HG03280 (cell line): ENCODE measurements around the gene TIMM8A.

Experiments
- ATAC-seq: cut with Tn5 transposase; IDR thresholded peaks from one replicate; pipeline ENCODE4 v1.9.1; 2021; ENCODE audit warnings: mild to moderate bottlenecking, moderate library complexity; ENCODE audit not compliant: unreplicated experiment

TIMM8A gene, protein sequence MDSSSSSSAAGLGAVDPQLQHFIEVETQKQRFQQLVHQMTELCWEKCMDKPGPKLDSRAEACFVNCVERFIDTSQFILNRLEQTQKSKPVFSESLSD

GRCh38 chrX:101348452-101349192, at the start of gene TIMM8A:
TSS of gene TIMM8A (minus strand) at chrX:101348742. CDS start at chrX:101348664, 78 bp downstream.
- peak; percentile 100 for ATAC-seq

DNA sequence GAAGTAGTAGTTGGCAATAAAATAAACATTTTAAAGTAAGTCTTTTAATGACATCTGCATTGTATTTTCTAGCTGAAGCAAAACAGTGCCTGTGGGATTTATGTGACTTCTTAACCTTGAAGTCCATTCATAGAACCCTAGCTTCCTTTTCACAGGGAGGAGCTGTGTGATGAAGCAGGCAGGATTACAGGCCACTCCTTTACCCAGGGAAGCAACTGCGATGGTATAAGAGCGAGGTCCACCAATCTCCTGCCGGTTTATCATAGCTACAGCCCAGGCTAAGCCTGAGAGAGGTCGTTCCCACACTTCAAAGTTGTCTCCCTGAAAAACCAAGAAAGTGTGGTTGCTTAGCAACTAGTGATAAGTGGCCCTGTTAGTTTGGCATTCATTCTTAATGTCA, 49.2 kb upstream of the TIMM8A start:
- no peak for ATAC-seq

- no peak for ATAC-seq
These were observed 47.2 kb upstream of the TIMM8A start for GRCh38 chrX:101395789-101396188.

DNA sequence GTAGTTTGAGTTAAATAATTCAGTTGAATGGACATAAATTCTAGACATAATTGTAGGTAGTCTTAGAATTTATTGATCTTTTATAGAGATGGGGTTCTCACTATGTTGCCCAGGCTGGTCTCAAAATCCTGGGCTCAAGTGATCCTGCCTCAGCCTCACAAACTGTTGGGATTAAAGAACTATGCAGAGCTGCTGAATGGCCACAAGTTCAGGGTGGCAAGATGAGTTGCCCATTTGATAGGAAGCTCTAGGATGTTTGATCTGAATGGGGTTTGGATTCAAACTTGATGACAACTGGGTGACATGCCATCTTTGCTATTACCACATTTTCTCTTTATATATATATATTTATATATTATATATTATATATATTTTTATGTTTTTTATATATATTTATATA, 45.8 kb upstream of the TIMM8A start:
- ATAC-seq: no peak

- ATAC-seq: no peak
These were observed 45.2 kb upstream of the TIMM8A start for GRCh38 chrX:101393530-101394305.

DNA sequence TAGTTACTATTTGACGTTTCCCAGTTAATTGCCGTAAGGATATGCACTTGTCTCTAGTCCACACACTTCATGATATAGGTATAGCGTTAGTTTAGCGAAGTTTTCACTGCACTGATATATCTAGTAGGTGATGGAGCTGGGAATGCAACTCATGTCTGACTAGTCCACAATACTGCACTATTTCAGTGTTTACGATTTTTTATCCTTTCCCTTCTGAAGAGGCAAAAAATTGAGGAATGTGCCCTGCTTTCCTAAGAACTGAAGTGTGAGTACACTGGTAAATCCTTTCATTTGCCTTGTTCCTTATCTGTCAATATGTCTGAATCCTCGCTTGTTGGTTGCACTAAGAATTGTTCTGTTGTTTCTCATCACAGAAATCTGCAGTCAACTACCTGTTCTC, 43.3 kb upstream of the TIMM8A start:
- ATAC-seq: no peak

- ATAC-seq: peak; percentile 76
These were observed 42.4 kb upstream of the TIMM8A start, which contains the start of gene RPL36A for GRCh38 chrX:101390664-101391525. TSS of gene RPL36A (plus strand) at chrX:101391011. CDS start at chrX:101391044, 33 bp downstream.

GRCh38 chrX:101388604-101389003, 40.1 kb upstream of the TIMM8A start:
- no peak for ATAC-seq

GRCh38 chrX:101386542-101386885, 38.0 kb upstream of the TIMM8A start:
- ATAC-seq: no peak

DNA sequence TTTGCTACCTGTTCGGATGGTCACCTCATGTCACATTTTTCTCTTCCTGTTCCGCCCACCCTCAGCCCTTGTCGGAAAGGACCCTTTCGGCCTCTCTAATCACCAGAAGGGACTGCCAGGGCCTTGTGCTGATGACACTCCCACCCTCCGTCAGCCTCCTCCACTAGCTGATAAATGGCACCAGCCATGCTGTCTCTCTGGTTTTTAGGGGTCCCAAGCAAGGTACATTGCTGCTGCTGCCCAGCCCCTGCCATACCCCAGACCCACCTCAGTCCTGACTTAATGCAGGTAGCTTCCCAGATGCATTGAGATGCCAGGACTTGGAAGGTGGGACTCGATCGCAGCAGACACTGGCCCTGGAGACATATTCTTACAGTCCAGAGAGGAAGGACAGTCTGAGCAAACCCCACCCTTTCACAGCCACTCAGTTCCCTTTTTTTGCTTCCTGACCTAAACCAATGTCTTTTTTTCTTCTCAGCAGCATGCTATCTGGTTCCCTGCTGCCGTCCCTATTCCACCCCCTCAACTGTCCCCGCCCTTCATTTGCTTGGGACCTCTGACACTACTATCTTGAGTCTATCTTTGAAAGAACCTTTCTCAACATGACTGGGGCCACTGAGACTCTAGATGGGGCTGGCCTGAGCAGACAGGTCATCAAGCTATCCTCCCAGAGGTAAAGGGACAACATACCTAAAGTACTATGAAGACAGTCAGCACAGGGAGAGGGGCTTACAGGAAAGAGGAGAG, 37.4 kb upstream of the TIMM8A start, which contains the start of gene BTK:
Gene BTK (minus strand): TSS at position 397 of the 747 bp plus-strand sequence. CDS start 10,907 bp downstream, outside the sequence.
- ATAC-seq: peak; percentile 69

- ATAC-seq: no peak
These were observed 36.6 kb upstream of the TIMM8A start for GRCh38 chrX:101385026-101385684.

DNA sequence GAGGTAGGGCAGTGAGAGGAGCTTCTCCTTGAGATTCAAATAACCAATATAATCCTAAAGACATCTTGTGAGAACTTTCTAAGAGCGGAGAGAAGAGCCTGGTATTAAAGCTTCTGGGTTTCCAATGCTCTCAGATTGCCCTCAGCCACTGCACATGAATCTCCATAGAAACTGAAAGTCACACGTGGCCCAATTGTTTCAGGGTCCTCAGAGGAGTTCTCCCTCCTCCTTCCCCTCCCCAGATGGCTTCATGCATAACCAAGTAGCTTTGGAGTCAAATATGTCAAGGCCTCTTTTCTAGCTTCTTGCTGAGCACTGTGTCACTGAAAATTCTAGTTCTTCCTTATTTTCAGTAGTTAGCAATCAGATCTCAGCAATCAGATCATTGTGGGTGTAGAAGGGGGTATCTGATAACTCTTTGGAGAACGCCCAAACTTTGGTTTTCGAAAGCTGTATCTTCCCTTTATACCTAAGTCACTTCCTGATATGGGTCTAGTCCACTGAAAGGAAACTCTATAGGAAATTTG, 35.2 kb upstream of the TIMM8A start:
- peak; percentile 70 for ATAC-seq

DNA sequence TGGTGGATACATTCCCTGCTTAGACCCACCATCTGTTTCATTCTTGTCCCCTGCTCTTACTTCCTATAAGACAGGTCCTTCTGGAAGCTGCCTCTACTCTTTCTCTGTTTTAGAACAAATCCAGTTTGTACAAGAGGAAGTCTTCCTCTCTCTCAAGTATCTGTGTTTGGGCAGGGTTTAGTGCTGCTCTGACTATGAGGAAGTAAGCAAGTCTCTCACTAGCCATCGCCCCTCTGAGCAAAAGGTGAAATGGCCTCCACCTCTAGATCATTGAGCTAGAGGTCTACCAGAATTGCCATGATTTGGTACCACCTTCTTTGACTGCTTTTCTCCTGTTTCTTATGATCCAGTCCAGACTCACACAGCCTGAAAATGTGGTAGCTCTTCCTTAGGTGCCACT, 29.0 kb upstream of the TIMM8A start:
- no peak for ATAC-seq

DNA sequence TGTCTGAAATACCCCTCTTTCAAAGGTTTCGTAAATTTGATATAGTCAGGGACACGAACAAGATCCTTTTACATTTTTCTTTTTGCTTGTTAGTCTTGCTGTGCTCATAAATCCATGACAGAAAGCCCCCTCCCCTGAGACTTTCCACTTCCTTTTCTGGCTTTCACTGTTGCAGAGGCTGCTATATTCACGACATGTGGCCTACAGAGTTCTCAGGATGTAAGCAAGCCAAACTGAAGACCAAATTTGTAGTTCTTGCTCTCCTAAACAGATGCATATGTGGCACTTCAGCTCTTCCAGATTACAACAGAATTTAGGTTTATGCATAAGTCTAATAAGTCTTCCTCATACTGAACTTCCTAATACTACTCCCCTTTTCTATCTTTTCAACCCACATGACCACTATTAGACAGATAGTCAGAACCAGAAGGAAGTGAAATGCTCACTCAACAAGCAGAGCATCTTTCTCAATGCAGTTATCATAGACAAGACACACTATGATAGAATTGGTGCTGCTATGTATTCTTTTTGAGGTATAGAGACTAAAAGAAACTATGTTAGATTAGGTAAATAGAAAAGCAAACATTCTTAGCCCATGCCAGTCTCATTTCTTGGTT, 22.5 kb upstream of the TIMM8A start:
- no peak for ATAC-seq

GRCh38 chrX:101369687-101370086, 21.1 kb upstream of the TIMM8A start:
- ATAC-seq: no peak

DNA sequence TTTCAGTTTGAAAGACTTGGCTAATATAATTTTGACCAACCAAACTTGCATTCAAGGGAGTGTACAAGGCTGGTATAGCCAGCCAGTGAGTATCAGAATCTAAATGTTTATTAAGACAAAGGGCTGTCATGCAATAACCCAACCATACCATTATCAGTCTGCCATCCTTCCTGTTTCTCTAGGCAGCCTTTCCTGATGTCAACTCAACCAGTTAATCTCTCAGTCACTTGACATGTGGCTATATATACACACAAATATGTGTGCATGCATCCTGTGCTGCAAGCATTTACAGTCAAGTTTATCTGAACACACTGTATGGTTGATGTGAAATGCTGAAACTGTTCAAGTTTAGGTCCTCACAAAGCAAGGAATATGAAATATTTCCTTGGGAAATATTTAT, 20.3 kb upstream of the TIMM8A start:
- ATAC-seq: no peak

- ATAC-seq: no peak
These were observed 16.8 kb upstream of the TIMM8A start for GRCh38 chrX:101365301-101365795.

DNA sequence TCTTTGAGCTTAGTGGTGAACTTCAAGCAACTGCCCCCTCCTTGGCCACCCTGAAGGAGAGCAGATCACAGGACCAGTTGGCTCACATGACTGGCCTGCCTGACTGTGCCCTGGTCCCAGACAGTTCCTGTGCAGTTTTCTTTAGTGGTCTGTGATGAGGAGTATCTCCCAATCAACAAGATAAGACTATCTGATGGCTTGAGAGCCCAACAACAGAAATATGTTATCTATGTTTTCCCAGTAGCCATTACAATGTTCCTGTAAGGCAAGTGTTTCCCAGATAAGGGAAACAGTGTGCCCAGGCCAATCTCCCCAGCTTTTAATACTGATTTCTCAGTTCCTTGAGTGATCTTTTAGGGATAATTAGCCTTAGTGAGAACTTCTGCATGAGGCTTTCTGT, 14.2 kb upstream of the TIMM8A start:
- no peak for ATAC-seq

DNA sequence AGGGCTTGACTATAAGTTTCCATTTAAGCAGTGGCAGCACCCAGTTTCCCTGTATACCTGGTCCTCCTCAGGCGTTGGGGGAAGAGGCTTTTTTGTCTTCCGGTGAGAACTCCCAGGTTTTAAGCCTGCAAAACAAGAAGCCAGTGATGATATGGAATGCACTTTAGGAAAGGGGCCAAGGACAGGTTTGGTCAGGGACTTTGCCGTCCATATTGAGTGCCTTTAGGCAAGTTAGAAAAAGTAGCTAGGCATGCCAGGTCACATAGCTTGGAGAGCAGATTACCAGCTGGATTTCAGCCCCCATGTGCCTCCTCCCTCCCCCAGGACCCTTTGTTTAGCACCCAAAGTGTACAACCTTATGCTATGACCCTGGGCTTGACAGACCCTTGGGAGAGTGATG, 13.6 kb upstream of the TIMM8A start:
- no peak for ATAC-seq
